HTERT RPE-1 (cell line): ENCODE measurements around the gene TMOD3.
"Not testable (repeated sequence)": the region's sequence is repeated elsewhere in the genome, so short reads cannot be mapped to it uniquely, and the experiment has no call there.

Experiments
- in situ Hi-C: fragments of 300-500 bp; cut with MboI; formaldehyde crosslinking; loops from 4 replicates; pipeline ENCODE4 v1.14.3; 2020; ENCODE audit warnings: low sequenced_read_pairs

The TMOD3 gene

DNA sequence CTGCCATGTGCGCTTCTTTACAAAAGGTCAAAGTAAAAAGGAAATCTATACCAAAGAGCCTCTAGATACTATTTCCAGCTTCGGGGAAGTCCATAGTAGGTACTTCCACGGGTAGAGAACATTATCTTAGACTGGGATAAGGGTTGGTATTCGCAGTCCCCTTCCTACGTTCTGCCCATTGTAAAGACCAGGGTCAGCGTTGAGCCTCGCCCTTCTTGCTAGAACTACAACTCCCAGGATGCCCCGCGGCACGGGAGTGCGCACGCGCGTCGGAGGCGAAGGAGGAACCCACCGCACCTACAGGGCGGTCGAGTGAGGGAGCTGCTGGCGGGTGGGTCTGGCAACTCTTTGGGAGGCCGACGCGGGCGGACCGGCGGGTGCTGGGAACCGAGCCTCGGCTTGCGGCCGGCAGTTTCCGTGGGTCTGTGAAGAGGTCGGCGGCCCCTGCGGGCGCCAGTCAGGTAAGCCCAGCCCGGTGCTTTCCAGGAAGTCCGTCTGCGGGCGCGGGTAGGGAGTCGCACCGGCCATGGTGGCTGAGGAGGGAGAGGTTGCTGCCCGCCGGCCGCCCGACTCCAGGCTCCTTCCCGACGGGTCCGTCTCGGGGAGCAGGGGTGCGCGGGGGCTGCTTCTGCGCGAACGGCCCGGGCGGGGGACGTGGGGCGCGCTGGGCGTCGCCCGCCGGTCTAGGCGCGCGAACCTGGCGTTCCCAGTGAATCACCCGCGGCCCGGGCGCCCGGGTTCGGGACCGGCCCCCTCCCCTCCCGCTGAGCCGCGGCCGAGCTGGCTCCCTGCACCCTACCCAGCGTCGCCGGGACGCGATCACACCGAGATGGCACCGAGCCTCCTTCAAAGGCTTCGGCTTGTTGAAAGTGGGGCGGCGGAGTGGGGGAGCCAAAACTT, at the start of gene TMOD3:
TMOD3 (plus strand) TSS at position 278 of the 900 bp plus-strand sequence. CDS start 33,232 bp downstream, outside the sequence.
- in situ Hi-C loops: no loop called here

DNA sequence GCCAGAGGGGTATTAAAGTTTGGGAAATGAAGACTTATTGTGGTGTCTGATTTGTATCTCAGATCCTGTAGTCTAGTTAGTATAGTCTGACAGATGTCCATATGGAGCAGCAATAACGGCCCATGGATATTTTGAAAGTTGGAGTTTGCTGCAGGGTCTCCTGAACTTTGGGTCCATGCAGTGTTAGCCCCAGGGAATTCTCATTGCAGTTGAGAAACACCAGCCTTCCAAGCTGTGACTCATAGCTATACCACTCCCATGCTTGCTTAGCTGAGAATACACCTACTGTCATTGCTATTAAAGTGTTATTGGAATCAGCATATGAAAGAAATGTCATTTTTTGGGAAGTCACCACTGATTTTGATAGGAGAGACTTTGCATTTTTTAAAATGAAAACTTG, 48.8 kb upstream of the TMOD3 start:
- in situ Hi-C loops: no loop called here

DNA sequence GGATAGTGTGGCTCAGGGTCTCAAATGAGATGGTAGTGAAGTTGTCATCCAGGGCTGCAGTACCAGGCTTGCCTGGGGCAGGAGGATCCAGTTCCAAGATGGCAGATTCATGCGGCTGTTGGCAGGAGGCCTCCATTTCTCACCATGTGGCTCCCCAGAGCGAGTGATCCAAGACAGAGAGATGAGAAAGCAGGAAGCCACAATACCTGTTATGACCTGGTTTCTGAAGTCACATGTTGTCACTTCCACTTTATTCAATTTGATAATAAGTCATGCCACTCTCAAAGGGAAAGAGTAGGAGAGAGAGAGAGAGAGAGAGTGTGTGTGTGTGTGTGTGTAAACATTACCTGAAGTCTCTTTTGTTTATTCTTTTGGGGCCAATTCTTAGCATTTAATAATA, 47.9 kb upstream of the TMOD3 start:
- in situ Hi-C loops: no loop called here

DNA sequence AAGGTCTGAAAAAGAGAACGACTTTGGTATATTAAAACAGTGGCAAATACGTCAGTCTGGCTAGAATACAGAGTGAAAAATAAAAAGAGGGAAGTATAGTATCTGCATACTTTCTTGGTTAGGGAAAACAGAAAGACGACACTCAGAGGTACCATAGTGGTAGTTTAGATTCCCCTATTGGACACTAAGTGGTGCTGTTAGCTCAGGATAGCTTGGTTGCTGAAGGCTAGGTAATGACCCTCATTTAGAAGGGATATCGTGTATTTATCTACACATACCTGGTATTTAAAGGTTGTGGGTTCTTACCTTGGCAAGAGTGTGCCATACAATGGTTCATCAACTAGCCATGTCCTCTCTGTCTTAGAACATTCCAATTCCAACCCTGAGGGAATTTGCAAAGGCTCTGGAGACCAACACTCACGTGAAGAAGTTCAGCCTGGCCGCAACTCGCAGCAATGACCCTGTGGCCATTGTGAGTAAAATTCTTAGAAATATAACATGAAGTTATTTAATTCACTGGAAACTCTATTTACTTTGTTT, 47.0 kb upstream of the TMOD3 start:
- in situ Hi-C loops: no loop called here

DNA sequence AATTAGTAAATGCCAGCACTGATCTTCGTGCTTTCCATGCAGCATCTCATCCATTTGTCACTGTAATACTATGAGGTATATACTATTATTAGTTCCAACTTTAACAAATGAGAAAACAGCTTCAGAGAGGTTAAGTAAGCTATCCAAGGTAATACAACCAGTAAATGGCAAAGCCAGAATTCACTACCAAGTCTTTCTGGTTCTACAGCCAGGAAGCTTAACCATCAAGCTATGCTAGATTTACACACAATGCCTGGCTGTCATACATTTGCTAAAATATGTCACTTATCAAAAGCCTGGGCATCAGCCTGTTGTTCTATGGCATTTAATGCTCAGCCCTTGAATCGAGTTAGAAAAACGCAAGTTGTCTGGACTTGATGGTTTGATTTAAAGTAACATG, 45.5 kb upstream of the TMOD3 start:
- in situ Hi-C loops: no loop called here

DNA sequence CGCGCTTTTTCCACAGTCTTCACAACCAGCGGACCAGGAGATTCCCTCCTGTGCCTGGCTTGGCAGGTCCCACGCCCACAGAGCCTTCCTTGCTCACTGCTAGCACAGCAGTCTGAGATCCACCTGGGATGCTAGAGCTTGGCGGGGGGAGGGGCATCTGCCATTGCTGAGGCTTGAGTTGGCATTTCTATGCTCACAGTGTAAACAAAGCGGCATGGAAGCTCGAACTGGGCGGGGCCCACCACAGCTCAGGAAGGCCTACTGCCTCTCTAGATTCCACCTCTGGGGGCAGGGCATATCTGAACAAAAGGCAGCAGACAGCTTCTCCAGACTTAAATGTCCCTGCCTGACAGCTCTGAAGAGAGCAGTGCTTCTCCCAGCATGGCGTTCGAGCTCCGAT, 42.3 kb upstream of the TMOD3 start:
- in situ Hi-C loops: not testable (repeated sequence)

DNA sequence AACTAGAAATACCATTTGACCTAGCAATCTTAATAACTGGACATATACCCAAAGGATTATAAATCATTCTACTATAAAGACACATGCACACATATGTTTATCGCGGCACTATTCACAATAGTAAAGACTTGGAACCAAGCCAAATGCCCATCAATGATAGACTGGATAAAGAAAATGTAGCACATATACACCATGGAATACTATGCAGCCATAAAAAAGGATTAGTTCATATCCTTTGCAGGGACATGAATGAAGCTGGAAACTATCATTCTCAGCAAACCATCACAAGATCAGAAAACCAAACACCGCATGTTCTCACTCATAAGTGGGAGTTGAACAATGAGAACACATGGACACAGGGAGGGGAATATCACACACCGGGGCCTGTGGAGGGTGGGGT, 37.0 kb upstream of the TMOD3 start:
- in situ Hi-C loops: not testable (repeated sequence)

DNA sequence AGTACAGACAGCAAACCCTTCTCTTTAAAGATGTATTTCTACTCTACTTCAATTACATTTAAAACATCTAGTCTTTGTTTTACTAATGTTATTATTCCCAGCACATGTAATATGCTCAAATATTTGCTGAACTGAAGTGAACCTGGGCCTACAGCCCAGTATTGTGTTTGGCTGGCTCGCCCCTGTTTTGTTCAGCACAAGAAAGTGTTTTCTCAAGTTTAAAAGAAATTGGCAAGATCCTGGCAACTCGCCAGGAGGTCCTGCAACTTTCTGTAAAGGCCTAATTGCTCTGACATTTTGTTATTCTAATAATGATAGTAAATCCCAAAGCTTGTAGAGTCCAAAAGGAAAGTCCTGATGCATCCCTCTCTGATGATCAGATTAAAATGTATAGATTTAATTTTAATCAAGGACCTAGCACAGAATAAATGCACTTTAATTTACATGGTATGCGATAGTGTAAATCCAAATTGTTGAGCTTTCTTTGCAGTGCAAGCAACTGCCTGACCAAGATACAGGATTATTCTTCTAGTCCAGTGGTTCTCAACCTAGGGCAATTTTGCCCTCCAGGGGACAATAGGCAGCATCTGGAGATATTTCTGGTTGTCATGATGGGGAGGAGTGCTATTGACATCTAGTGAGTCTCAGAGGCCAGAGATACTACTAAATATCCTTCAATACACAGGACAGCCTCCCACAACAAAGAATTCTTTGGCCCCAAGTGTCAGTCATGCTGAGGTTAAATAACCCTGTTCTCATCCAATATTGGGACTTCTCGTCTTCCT, 35.7 kb upstream of the TMOD3 start:
- in situ Hi-C loops: no loop called here

DNA sequence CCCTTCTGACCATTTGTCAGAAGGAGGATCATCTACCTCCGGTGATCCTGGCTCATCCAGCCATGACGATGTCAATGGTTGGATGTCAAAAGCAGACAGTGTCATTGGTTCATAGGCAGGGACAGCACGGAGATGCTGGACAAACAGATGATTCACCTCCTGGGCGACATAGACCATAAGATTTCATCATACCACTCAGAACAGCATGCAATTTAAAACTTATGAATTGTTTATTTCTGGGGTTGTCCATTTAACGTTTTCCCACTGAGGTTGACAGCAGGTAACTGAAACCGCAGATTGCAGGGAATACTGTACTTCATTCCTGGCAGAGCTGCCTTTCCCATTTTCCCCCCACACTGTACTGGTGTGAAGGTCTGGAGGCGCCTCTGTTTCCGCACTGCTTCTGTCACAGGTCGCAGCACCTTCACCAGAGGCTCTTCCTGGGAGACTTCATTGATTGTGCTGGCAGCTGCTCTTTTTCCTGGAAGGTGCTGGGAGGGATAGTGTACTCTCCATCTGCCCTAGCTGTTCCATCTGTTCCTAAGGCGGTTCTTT, 32.5 kb upstream of the TMOD3 start:
- in situ Hi-C loops: no loop called here

DNA sequence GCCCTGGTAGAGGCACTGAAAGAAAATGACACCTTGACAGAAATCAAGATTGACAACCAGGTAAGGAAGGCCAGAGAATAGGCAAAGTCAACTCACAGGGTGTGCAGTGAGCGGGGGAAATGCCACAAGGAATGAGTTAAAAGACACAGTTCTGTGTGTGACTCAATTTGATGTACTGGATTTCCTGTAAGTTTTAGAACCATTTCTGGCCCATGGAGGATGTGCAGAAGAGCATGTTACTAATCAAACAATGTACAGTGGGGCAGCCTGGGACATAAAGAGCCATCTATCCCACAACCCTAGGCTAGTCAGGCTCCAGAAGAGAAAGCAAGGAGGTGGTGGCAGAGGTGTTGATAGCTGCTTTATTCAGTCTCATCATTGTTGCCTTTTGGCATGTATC, 31.2 kb upstream of the TMOD3 start:
- in situ Hi-C loops: no loop called here

DNA sequence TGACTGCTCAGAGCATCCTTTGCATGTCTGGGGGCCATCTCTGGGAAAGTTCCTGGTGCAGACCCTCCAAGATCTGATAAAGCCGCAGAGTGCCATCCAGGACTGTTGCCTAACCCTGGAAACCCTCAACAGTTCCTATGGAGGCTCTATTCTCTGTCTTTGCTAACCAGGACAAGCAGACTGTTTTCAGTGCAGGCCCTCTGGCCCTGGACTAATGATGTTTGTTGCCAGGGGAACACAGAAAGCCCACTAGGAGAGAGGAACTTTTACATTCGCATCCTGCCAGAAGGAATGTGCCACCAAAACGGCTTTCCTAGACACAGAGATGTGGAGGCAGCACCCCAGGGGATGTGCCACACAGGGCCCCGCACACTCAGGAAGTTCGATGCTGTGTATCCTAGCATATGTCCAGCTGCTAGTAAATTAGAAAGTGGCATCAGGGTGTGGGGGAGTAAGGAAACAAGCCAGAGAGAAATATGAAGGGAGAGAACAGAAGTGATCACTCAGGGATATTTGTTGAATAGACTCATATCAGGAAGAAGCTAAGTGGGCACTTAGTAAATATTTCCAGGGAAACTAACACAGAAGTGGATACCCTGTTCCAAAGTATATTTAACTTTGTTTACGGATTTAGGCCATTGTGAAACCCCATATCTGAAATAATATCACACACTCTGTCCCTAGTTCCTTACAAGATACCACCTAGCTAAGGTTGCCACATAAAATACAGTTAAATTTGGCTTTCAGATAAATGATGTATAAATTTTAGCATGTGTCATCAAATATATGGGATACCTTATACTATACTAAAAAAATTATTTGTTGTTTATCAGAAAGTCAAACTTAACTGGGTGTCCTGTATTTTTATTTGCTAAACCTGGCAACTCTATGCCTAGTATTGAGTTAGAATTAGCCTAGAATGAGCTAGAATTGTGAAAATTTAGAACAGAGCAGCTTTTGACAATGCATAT, 29.9 kb upstream of the TMOD3 start:
- in situ Hi-C loops: no loop called here

DNA sequence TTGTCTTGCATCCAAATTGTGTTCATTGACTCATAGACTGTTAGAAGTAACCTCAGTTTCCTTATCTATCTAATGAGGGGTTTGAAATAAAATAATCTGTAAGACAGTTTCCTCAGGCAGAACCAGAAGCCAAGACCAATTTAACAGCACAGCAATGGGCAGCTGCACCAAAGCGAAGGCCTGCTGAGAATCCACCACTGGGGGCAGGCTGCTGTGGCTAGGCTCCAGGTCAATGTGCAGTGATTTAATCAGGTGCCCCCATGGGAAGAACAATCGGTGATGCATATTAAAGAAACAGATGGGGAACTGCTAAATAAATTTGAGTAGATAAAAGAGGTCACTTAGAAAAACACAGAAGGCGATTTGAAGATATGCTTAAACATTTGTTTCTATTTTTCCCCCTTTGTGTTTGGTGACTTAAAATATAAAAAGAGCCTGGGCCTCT, 28.0 kb upstream of the TMOD3 start:
- in situ Hi-C loops: no loop called here

DNA sequence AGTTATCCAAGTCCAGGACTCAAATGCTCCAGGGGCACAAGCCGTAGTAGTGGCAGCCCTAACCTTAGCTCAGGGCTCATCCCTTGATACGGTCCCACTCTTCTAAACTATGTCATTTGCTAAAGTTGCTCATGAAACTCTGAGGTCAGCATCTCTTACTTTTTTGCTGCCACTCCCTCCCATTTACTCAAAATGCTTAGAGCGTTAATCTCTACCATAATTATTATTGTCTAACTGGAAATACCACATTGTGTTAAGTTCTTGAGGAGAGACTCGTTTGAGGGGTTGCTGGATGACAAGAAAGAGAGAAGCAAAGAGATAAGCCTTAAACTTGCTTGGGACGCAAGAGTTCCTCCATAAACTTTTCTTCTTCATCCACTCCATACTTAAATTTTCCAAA, 26.9 kb upstream of the TMOD3 start:
- in situ Hi-C loops: no loop called here

DNA sequence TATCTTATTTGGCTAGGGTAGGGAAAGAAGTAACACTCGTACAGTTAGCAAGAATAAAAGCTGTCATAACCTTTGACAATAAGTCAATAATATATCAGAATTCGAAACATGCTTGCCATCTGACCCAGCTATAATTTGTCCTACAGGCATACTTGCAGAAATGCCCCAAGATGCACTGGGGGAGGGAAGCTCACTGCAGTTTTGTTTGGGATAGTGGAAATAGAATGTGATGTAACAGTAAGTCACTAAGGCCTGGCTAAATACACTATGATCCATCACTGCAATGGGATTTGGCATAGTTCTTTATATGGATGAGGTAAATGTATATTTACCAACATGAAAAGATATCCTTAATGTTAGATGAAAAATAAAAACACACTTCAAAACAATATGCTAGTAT, 25.5 kb upstream of the TMOD3 start:
- in situ Hi-C loops: no loop called here

DNA sequence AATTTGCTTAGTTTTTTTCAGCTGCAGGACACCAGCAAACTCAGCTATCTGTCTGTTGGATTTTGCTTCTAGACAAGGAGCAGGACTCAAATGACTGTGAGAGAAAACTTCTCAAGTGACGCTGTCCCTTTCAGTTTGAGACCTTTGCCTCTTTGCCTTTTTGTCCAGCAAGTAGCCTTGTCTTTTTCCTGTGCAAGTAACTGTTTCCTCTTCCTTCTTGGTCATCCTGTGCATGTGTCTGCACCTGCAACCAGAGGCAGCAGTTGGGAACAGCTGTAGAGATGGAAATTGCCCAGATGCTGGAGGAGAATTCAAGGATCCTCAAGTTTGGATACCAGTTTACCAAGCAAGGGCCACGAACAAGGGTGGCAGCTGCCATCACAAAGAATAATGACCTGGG, 23.3 kb upstream of the TMOD3 start:
- in situ Hi-C loops: no loop called here

DNA sequence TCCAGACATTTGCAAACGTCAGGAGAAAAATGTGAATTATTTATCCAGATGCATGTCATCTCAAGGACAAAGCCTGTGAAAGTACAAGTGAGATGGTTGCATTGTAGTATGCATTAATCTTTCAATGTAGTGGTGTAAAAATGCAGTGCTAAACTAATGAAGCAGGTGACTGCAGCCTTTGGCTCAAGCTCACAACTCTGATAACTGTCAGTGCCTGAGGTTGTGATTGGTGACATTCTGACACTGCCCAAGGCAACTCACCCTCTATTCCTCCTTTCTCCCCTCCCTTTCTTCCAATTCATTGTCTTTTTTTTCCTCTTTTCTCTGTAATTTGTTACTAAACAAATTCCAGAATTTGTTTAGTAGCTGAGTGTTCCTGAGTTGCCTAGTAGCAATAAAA, 20.0 kb upstream of the TMOD3 start:
- in situ Hi-C loops: no loop called here

DNA sequence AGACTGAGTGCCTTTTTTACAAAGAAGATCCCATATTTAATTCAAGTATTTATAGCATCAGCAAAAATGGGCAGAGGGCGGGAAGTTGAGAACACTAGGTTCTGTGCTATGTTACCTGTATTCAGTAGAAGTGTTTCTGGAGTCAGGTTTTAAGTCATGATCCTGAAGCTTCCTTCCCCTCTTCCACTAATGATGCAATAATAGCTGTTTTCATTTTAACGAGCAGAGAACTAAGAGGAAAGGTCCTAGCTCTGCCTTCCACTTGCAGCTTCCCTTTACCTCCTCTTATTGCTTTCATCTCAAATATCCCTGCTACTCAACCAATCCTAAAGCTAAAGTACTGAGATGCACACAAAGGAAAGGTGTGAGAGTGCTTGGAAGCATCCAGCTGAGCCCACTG, 16.9 kb upstream of the TMOD3 start:
- in situ Hi-C loops: no loop called here

DNA sequence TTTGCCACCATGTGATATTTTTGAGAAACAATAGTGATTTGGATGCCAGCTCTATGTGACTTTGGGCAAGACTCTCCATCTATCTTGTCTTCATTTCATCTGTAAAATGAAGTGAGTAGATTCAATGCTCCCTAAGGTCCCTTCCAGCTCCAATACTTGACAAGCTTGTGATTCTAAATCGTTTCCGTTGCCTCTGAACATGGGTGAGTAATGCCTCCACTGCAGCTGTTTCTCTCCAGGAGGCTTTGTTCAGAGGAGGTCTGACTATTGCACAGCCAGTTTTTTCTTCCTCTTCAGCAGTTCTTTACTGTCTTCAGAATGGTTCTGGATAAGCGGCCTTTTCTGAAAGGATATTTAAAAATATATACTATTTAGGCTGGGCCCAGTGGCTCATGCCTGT, 14.8 kb upstream of the TMOD3 start:
- in situ Hi-C loops: no loop called here

DNA sequence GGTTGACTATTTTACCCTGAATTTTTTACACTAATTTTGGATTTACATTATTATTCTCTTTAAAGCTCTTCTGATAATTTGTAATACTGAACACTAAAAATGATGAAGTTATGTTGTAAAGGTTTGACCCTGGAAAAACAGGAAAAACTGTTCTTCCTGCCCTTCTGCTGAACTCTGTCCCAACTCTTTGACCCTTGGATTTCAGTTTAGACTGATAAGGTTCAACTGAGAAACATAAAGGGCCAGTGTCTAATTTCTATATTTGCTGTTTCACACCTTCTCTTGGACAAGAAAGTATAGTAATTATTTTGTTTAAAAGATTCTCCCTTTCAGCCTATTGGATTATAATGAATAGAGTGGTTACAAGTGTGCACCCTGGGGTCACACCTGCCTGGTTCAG, 12.8 kb upstream of the TMOD3 start:
- in situ Hi-C loops: no loop called here

DNA sequence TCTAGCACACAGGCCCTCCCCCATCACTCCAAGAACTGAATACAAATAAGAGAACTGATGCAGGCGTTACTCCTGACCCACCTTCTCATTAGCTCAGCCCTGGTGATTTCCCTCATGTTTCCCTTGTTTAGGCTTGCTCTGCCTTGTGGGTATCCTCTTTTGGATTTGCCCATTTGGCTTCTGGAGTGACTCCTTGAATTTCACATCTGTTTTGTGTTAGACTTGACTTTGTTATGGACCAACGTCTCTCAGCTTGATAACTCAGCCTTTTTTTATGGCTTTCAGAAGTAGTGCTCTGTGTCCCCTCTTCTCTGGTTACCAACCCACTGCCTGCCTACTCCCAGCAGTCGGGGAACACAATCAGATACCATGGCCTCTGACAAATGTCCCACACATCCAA, 11.3 kb upstream of the TMOD3 start:
- in situ Hi-C loops: no loop called here
